SU-DHL-6 (cell line): ENCODE measurements around the gene PRELP.

Source experiments
- H2AFZ ChIP-seq: fragments of 200-600 bp; sonication (generic); 2 replicates; pipeline ENCODE4 v1.6.1; 2014; ENCODE audit warnings: low read depth, mild to moderate bottlenecking, moderate library complexity, mixed read lengths, antibody characterized with exemption, low read length; ENCODE audit not compliant: severe bottlenecking
- H3F3A ChIP-seq: fragments of 200-600 bp; shearing (Covaris generic); 2 replicates; pipeline ENCODE4 v1.6.0; 2016; ENCODE audit warnings: antibody characterized with exemption, mild to moderate bottlenecking; ENCODE audit not compliant: insufficient read depth
- H3K27ac ChIP-seq: fragments of 200-600 bp; sonication (generic); 2 replicates; pipeline ENCODE4 v1.5.1; 2016; ENCODE audit warnings: low read depth, mild to moderate bottlenecking, low read length, moderate library complexity, mixed read lengths
- H3K27me3 ChIP-seq: fragments of 200-600 bp; sonication (generic), shearing (Covaris generic); 2 replicates; pipeline ENCODE4 v1.6.0; 2014; ENCODE audit warnings: mild to moderate bottlenecking, low read length
- H3K36me3 ChIP-seq: fragments of 200-600 bp; sonication (generic); 2 replicates; pipeline ENCODE4 v1.6.1; 2014; ENCODE audit warnings: mild to moderate bottlenecking, low read length, mixed read lengths
- H3K4me2 ChIP-seq: fragments of 300-600, 200-600 bp; shearing (Covaris generic), sonication (generic); 2 replicates; pipeline ENCODE4 v1.6.0; 2014; ENCODE audit warnings: low read length, low read depth, mild to moderate bottlenecking; ENCODE audit not compliant: poor library complexity, severe bottlenecking
- H3K4me3 ChIP-seq: fragments of 200-600 bp; sonication (generic); 2 replicates; pipeline ENCODE4 v1.5.1; 2014; ENCODE audit warnings: antibody characterized with exemption, low read length, mild to moderate bottlenecking, mixed read lengths; ENCODE audit not compliant: insufficient read depth, poor library complexity, severe bottlenecking
- H3K79me2 ChIP-seq: fragments of 200-600 bp; sonication (generic); 2 replicates; pipeline ENCODE4 v1.6.1; 2014; ENCODE audit warnings: mild to moderate bottlenecking, low read length, moderate library complexity; ENCODE audit not compliant: insufficient read depth
- H3K9ac ChIP-seq: fragments of 200-600 bp; sonication (generic); 2 replicates; pipeline ENCODE4 v1.7.0; 2014; ENCODE audit warnings: mild to moderate bottlenecking, low read length
- H3K9me2 ChIP-seq: fragments of 200-600 bp; sonication (generic); replicated peaks from 2 replicates; pipeline ENCODE4 v1.6.1; 2014; ENCODE audit warnings: low read length; ENCODE audit not compliant: insufficient read depth
- H3K9me3 ChIP-seq: fragments of 200-600 bp; sonication (generic); 2 replicates; pipeline ENCODE4 v1.6.1; 2014; ENCODE audit warnings: low read length, mixed read lengths; ENCODE audit not compliant: insufficient read depth
- H4K20me1 ChIP-seq: fragments of 200-600 bp; sonication (generic); 2 replicates; pipeline ENCODE4 v1.6.1; 2014; ENCODE audit warnings: low read depth, mild to moderate bottlenecking, antibody characterized with exemption, low read length, moderate library complexity, mixed read lengths
- CTCF ChIP-seq: fragments of 200-600 bp; sonication (generic); IDR thresholded peaks from one replicate; pipeline ENCODE4 v1.5.1; 2017; ENCODE audit warnings: antibody characterized with exemption, mild to moderate bottlenecking, low read length, moderate library complexity; ENCODE audit not compliant: insufficient read depth, poor library complexity, severe bottlenecking
- EZH2phosphoT487 ChIP-seq: fragments of 200-600 bp; sonication (generic), shearing (Covaris generic); conservative IDR thresholded peaks from 2 replicates; pipeline ENCODE4 v1.6.1; 2018; ENCODE audit warnings: mild to moderate bottlenecking, antibody characterized with exemption, low read length, moderate library complexity, mixed read lengths

The PRELP gene

DNA sequence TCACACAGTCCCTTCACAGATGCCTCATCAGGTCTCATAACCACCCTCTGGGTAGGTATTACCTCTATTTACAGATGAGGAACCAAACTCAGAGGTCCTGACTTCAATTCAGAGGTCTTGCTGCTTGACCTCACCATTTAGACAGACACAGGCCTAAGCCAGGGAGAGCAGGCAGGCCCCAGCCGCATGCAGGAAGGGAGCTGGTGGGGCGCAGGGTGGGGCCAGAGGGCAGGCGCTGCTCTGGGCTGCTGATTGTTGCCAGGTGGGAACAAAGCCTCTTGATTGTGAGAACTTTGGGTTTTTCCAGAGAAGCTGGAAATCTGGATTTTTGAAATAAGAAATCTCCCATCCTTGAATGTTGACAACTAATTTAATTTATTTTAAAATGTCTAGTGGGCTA lies 19.9 kb upstream of the PRELP start:
- Histone ChIP-seq H3K27ac (peak overlapping the region; percentile 99), H2AFZ (no peak overlapping the region), H3K9ac (peak overlapping the region; percentile 62), H3K4me3 (no peak overlapping the region), H3K9me2 (no peaks in the 10 kb centered on the region), H3K4me2 (peak overlapping the region; percentile 70), H3K36me3 (no peaks in the 10 kb centered on the region), H3K27me3 (no peaks in the 10 kb centered on the region), H4K20me1 (no peaks in the 10 kb centered on the region), H3K79me2 (no peaks in the 10 kb centered on the region), H3K9me3 (no peaks in the 10 kb centered on the region), H3F3A (peaks cover 86% of the 10 kb centered on the region)
- TF ChIP-seq CTCF (no peak), EZH2phosphoT487 (no peak)

DNA sequence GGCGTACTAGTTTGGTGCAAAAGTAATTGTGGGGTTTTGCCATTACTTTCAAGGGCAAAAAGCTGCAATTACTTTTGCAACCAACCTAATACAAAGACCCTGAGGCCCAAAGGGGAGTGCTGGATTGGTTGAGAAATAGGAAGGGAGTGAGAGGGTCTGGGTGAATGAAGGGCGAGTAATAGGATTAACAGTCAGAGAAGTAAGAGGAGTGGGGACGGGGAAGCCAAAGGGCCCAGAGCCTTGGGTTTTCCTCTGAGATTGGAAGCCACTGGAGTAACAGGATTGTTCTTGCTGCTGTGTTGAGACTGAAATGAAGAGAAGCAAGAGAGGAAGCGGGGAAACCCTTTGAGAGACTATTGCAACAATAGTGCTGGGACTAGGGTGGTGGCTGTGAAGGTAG lies 19.0 kb upstream of the PRELP start:
- H4K20me1 ChIP-seq = no peaks in the 10 kb centered on the region
- no peak overlapping the region for H2AFZ ChIP-seq
- no peaks in the 10 kb centered on the region for H3K79me2 ChIP-seq
- no peaks in the 10 kb centered on the region for H3K9me2 ChIP-seq
- peak overlapping the region; percentile 62; the same call in 1 of the 2 replicates for H3K9ac ChIP-seq
- no peaks in the 10 kb centered on the region for H3K9me3 ChIP-seq
- H3K27me3 ChIP-seq = no peaks in the 10 kb centered on the region
- TF ChIP-seq EZH2phosphoT487 (no peak), CTCF (no peak)
- H3K4me3 ChIP-seq = no peak overlapping the region
- peaks cover 92% of the 10 kb centered on the region for H3F3A ChIP-seq
- H3K27ac ChIP-seq = peak overlapping the region; percentile 99
- H3K36me3 ChIP-seq = no peaks in the 10 kb centered on the region
- peak overlapping the region; percentile 70 for H3K4me2 ChIP-seq

DNA sequence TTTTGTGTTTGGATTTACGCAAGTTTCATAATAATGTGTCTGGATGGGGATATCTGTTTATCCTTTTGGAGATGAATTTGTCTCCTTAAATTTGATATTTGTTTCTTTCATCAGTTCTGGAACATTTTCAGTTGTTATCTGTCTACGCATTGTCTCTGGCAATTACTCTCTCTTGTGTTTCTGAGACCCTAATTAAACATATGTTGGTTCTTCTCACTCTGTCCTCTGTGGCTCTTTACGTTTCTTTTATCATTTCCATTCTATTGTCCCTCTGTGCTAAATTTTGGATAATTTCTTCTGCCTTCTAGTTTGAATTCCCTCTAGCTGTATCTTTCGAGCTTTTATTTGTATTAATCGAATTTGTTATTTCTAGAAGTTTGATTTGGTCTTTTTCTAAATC lies 17.5 kb upstream of the PRELP start:
- H4K20me1 ChIP-seq = no peaks in the 10 kb centered on the region
- H3K9ac ChIP-seq = peak overlapping the region; percentile 48
- peak overlapping the region; percentile 99 for H3K27ac ChIP-seq
- TF ChIP-seq EZH2phosphoT487 = no peak
- no peak for TF ChIP-seq CTCF
- H3K4me3 ChIP-seq = no peak overlapping the region
- H3K9me2 ChIP-seq = no peaks in the 10 kb centered on the region
- H3K27me3 ChIP-seq = no peaks in the 10 kb centered on the region
- peak overlapping the region; percentile 78 for H3K4me2 ChIP-seq
- H3F3A ChIP-seq = peaks cover 77% of the 10 kb centered on the region
- H2AFZ ChIP-seq = no peak overlapping the region
- H3K9me3 ChIP-seq = no peaks in the 10 kb centered on the region
- no peaks in the 10 kb centered on the region for H3K36me3 ChIP-seq
- H3K79me2 ChIP-seq = no peaks in the 10 kb centered on the region
